HG03575 (cell line): ENCODE data around the gene PNPLA7.
"Not testable (repeated sequence)": the region's sequence is repeated elsewhere in the genome, so short reads cannot be mapped to it uniquely, and the experiment has no call there.

Experiments
- ATAC-seq: cut with Tn5 transposase; IDR thresholded peaks from one replicate; pipeline ENCODE4 v1.9.1; 2021; ENCODE audit not compliant: unreplicated experiment, insufficient number of reproducible peaks, low FRiP score; ENCODE audit errors: extremely low read depth

Gene PNPLA7

GRCh38 chr9:137467896-137468295, 82.3 kb downstream of the PNPLA7 start:
- no peak for ATAC-seq

GRCh38 chr9:137467161-137467581, 83.0 kb downstream of the PNPLA7 start:
- no peak for ATAC-seq

- not testable (repeated sequence) for ATAC-seq
These were observed 83.7 kb downstream of the PNPLA7 start for GRCh38 chr9:137466389-137467085.

GRCh38 chr9:137465720-137466388, 84.3 kb downstream of the PNPLA7 start:
- no peak for ATAC-seq

GRCh38 chr9:137465000-137465719, 85.0 kb downstream of the PNPLA7 start:
- no peak for ATAC-seq

- ATAC-seq, result no peak
These were observed 85.8 kb downstream of the PNPLA7 start for GRCh38 chr9:137464291-137464999.

GRCh38 chr9:137463931-137464290, 86.3 kb downstream of the PNPLA7 start:
- no peak for ATAC-seq

GRCh38 chr9:137462986-137463930, 86.9 kb downstream of the PNPLA7 start:
- ATAC-seq, result no peak

- ATAC-seq, result no peak
These were observed 87.7 kb downstream of the PNPLA7 start for GRCh38 chr9:137462396-137462985.

GRCh38 chr9:137461663-137462395, 88.4 kb downstream of the PNPLA7 start:
- ATAC-seq, result no peak

GRCh38 chr9:137461316-137461662, 88.9 kb downstream of the PNPLA7 start:
- ATAC-seq, result no peak

- ATAC-seq, result no peak
These were observed 89.6 kb downstream of the PNPLA7 start for GRCh38 chr9:137460363-137461315.

- ATAC-seq, result no peak
These were observed 90.4 kb downstream of the PNPLA7 start for GRCh38 chr9:137459601-137460362.

GRCh38 chr9:137459152-137459600, 91.0 kb downstream of the PNPLA7 start, which contains the start of gene NSMF:
Gene NSMF, minus strand, starts transcription at chr9:137459334. Its CDS starts 232 bp downstream, at chr9:137459102.
- no peak for ATAC-seq

GRCh38 chr9:137458194-137459151, 91.7 kb downstream of the PNPLA7 start:
- no peak for ATAC-seq
